Right ventricle myocardium inferior (tissue), 1 donor: ENCODE measurements around the gene DOLPP1. TPM values are rescaled to one million over a fixed set of nuclear protein-coding genes. Genes with fewer than 3 reads are reported as not detected.
A peak's percentile ranks its signal among the peaks of the same experiment; 100 is the strongest.

ENCODE experiments used
- ATAC-seq: fragments of 200-7000 bp; cut with Tn5 transposase; one replicate; pipeline ENCODE4 v1.9.1; 2020; ENCODE audit warnings: mild to moderate bottlenecking, moderate library complexity
- DNase-seq: peaks from one replicate; pipeline ENCODE4 v3.0.0; 2021; ENCODE audit errors: missing footprints
- intact Hi-C: fragments of 100-400 bp; cut with DNase I; formaldehyde crosslinking; loops from one replicate; pipeline ENCODE4 v1.11.0; 2022
- total RNA-seq: library from RNA; stranded (reverse); fragmentation: NEBNext Ultra II Directional; extraction: Animal tissue kit (Norgen Biotek cat#: 25700); gene quantifications from one replicate; pipeline ENCODE4 v1.2.1, GENCODE V29; 2021
- donor health status: DM: no; HTN: yes; CAD: no; lungs with severe emphysema.

DOLPP1 gene
- total RNA-seq, 1 donor from 2014 or later, result 6.8 TPM

GRCh38 chr9:129080298-129080600 is 662 bp upstream of the DOLPP1 start:
- ATAC-seq (no peak), DNase-seq (no peak)
- intact Hi-C loops, result no loop called here

DNA sequence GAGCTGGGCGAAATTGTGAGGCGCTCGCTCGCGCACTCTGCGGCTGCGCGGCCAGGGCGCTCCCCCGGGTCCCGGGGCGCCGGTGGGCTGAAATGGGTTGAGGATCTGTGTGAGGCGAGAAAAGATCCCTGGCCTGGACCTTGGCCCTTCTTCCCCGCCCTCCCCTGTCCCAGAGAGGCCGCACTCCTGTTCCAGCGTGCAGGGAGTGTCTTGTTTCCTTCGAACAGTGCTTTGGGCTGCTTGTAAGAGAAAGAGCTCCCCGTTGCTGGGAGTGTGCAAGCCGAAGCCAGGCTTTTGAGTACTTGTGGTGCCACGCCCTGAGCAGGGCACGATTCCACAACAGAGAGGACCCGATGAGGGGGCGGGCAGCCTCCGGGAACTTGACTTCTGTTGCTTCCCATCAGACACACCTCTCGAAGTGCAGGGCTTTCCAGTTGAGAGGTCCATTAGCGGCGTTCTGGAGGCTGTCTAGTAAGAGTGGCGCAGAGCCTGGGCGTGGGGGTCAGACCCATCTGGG is 535 bp downstream of the DOLPP1 start:
- DNase-seq (no peak), ATAC-seq (no peak)
- intact Hi-C loops, result no loop called here

DNA sequence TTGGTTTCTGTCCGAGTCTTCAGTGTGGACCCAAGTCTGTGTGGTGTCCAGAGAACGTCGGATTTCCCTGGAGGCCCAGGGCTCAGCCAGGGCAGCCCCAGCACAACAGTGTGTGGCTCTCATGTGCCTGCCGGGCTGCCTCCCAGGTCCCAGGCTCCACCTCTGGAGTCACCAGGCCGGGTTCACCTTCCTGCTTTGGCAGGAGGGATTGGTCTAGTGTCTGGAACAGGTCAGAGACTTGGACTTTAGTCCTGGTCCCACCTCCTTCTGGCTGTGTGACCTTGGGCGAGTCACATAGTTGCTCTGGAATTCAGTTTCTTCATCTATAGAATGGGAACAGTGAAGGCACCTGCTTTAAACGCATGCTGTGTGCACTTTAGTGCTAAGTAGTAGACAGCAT is 3.2 kb downstream of the DOLPP1 start:
- ATAC-seq (no peak), DNase-seq (no peak)
- intact Hi-C loops, result no loop called here

GRCh38 chr9:129089246-129089645 is 8.3 kb downstream of the DOLPP1 start:
- intact Hi-C loops, result no loop called here
- ATAC-seq (no peak), DNase-seq (no peak)

- DNase-seq (no peak), ATAC-seq (no peak)
- intact Hi-C loops, result no loop called here
These were observed 12.9 kb downstream of the DOLPP1 start for GRCh38 chr9:129093602-129094386.

- intact Hi-C loops, result no loop called here
- no peak for DNase-seq
- ATAC-seq, result peak; percentile 44
These were observed 13.7 kb downstream of the DOLPP1 start for GRCh38 chr9:129094387-129095169.

DNA sequence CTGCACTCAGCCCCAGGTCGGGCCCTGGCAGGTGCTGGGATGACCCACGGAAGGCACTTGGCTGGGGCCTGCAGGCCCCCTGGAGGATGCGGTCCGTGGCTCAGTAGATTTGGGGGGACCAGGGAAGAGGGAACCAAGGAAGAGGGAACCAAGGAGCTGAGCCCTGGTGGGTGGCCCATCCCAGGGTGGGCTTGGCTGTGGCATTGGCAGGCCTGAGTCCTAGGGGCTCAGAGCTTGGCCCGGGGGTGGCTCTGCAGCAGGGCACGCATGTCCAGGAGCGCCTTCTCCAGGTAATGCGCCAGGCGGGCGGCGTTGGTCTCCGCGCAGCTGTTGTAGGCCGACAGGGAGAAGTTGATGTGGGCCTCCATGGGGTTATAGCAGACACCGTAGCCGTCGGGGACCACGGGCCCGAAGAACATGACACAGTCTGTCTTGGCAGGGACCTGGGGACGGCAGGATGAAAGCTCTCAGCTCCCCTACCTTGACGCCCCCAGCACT is 14.3 kb downstream of the DOLPP1 start:
- ATAC-seq, result no peak

GRCh38 chr9:129095908-129096307 is 15.0 kb downstream of the DOLPP1 start:
- DNase-seq, result peak; percentile 25
- intact Hi-C loops, result no loop called here
- ATAC-seq, result no peak

More for the DNA sequence above, 14.3 kb downstream of the DOLPP1 start:
- intact Hi-C loops, result no loop called here
- DNase-seq, result peak; percentile 40

- intact Hi-C loops, result no loop called here
- no peak for DNase-seq
- ATAC-seq, result no peak
These were observed 16.9 kb downstream of the DOLPP1 start for GRCh38 chr9:129097671-129098306.

DNA sequence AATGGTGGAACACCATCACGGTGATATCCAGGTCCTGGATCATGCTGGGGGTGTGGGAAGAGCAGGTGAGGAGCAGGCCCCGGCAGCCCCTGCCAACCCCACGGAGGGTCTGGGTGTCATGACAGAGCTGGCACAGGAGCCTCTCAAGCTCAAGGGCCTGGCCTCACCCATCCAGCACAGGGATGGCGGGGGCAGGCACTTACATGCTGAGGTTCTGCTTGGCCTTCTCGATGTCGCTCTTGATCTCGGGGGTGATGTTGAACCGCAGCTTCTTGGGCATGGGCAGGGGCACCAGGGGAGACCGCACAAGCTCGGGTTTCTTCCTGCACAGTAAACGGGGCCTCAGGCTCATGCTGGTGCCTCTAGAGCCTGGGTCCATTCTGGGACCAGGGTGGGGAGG is 17.4 kb downstream of the DOLPP1 start:
- intact Hi-C loops, result no loop called here
- DNase-seq, result no peak
- no peak for ATAC-seq

DNA sequence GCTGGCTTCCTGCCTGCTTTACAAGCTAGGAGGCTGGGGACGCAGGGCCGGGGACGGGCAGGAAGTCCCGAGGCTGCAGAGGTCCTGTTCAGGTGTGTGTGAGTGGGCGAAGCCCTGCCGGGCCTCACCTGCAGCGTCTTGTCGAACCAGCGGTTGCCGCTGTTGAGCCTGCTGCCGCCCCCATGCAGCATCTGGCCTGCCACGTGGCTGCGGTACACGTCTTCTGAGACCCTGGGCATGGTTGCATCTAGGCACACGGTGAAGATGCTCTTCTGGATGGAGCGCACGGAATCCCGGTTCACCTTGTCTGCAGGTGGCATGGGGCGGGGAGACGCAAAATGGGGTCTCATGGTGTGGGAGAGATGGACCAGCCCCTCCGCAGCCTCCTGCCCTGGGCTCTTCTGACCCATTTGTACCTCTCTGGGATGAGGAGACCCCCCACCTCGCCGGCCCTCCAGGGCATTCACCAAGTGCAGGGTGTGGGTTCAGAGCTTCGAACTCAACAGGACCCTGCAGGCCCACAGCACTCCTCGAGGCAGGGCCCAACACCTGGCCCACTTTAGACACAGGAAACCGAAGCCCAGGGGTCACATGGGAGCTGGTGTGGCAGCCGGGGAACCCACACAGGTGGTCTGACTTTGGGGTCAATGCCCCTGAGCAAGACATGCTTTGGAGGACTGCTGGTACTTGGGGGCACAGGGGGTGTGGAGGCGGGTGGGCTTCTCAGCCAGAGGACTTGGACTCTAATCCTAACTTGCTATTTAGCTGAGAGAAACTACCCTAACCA is 19.7 kb downstream of the DOLPP1 start:
- intact Hi-C loops, result no loop called here
- peak; percentile 60 for DNase-seq
- no peak for ATAC-seq

GRCh38 chr9:129101279-129101678 is 20.4 kb downstream of the DOLPP1 start:
- intact Hi-C loops, result no loop called here
- ATAC-seq (no peak), DNase-seq (no peak)

DNA sequence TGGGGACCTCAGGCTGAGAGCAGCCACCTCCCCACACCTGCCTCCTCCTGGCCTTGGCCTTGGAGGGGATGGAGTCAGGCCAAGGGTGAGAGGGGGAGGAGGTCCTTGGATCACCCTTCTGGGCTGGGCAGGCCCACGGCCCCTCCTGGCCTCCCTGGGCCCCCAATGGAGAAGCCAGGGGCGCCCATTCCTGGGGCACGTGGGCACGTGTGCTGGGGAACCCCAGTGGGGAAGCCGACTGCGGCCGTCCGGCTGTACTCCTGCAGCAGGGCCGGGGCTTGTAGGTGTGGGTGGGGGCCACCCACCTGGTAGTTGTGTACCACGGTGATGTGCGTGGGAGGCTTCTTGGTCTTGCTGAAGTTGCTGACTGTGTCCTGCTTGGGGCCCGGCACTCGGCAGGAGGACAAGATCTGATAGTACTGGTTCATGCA is 21.2 kb downstream of the DOLPP1 start:
- ATAC-seq, result no peak
- peak; percentile 25 for DNase-seq
- intact Hi-C loops, result no loop called here

- ATAC-seq (peak; percentile 67), DNase-seq (peak; percentile 34)
- intact Hi-C loops, result no loop called here
These were observed 22.1 kb downstream of the DOLPP1 start for GRCh38 chr9:129102791-129103594.

DNA sequence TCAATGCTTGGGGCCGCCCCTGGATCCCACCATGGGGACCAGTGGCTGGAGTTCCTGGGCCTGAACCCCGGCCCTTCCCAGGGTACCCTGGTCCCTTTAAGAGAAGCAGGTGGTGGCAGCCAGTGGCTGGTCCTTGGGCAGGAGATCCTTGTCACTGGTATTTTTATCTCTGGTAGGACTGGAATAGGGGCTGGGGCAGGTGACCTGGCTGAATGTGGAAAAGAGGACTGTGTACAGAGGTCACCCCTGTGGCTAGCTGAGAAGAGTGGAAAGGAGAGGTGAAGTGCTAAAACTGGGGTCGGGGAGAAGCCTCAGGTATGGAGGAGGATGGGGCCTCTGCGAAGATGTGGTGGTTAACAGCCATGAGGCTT is 22.7 kb downstream of the DOLPP1 start:
- intact Hi-C loops, result no loop called here
- DNase-seq, result no peak
- ATAC-seq, result no peak

- ATAC-seq (no peak), DNase-seq (no peak)
- intact Hi-C loops, result no loop called here
These were observed 23.1 kb downstream of the DOLPP1 start for GRCh38 chr9:129104051-129104450.

DNA sequence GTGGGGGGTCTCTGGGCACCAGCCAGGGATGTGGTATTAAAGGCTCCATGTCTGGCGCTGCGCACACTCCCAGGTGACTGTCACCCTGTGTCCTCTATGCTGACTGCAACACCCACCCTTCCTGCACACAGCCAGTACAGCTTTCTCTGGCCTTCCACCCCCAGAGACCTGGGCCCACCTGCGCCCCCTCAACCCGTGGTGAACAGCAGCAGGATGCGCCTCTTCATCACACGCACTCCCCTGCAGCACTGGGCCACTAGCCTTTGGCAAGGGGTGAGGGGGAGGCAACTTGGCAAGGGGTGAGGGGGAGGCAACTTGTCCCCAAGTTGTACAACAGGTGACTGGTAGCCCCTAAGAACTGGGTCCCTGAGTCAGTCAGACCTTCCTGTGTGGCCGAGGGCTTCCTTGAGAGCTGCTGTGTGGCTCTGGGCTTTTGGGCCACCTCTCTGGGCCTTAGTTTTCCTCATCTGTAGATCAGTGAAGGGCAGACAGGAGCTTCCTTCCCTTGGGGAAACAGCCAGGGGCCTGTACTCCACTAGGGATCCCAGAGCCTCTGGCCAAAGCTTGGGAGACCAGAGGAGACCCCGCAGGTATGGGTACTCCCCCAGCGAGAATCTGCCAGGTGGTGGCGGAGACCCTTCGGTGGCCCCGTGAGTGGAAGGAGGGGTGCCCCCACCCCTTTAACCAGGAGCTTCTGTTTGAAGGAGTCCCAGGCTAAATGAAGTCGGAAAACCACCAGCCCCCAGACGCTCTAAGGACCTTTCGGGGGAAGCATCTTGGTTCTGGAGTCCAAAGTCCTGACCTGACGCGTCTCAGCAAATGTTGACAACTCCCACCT is 25.2 kb downstream of the DOLPP1 start:
- DNase-seq (no peak), ATAC-seq (no peak)
- intact Hi-C loops, result no loop called here
